GM18951 (cell line): ENCODE measurements around the gene TMEM150B.

ENCODE experiments used
- POLR2A ChIP-seq: IDR thresholded peaks from 4 replicates; pipeline ENCODE4 v1.6.1; 2011; ENCODE audit warnings: mild to moderate bottlenecking; ENCODE audit not compliant: insufficient read length, insufficient read depth; ENCODE audit errors: extremely low read depth
- in situ Hi-C: fragments of 300-500 bp; cut with MboI; formaldehyde crosslinking; loops from one replicate; pipeline ENCODE4 v1.12.0; 2022; ENCODE audit warnings: low sequenced_read_pairs, mixed read lengths, inconsistent platforms; ENCODE audit not compliant: unreplicated experiment

Gene TMEM150B

DNA sequence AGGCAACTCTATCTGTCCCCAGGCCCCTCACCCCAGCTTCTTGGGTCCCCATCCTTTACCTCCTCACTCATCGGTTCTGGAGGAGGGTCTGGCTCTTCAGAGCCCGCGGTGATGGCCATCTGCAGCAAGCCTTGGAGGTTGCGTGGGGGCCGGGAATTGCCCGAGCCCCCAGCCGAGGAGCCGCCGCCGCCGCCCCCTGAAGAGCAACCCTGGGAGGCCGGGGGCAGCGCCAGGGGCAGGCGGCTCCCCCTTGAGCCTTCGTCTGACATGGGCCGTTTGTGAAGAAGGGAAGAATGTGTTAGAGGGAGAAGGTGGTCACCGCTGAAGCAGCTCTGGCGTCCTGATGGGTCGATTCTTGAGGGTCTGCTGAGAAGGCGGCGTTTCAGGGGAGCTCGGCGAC, 45.8 kb downstream of the TMEM150B start:
- no peak for TF ChIP-seq POLR2A
- in situ Hi-C loops, result no loop called here

DNA sequence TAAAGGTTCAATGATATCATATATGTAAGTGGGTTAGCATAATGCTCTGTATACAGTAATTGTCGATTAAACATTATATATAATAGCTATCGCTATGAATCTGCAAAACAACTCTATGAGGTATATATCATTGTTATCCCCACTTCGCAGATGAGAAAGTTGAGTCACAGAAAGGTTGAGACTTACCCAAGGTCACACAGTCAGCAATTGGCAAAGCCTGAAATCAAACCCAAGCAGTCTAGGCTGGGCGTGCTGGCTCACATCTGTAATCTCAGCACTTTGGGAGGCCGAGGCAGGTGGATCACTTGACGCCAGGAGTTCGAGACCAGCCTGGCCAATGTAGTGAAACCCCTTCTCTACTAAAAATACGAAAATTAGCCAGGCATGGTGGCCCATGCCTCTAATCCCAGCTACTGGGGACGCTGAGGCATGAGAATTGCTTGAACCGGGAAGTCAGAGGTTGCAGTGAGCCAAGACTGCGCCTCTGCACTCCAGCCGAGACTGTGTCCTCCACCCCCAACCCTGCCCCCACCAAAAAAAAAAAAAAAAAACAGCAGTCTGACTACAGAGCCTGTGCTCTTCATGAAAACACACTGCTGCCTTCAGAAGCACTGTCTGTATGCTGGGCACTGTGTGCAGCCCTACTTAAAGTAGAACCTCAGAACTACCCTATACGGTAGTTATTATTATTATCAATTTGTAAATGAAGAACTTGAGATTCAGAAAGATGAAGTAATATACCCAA, 46.6 kb downstream of the TMEM150B start:
- in situ Hi-C loops, result no loop called here
- TF ChIP-seq POLR2A, result no peak

- in situ Hi-C loops, result no loop called here
- TF ChIP-seq POLR2A, result no peak
Observed at GRCh38 chr19:55277494-55277893, 47.6 kb downstream of the TMEM150B start.

GRCh38 chr19:55276720-55277430, 48.3 kb downstream of the TMEM150B start:
- in situ Hi-C loops, result no loop called here
- peak; percentile 31 for TF ChIP-seq POLR2A

GRCh38 chr19:55275851-55276719, 49.1 kb downstream of the TMEM150B start:
- TF ChIP-seq POLR2A, result no peak

DNA sequence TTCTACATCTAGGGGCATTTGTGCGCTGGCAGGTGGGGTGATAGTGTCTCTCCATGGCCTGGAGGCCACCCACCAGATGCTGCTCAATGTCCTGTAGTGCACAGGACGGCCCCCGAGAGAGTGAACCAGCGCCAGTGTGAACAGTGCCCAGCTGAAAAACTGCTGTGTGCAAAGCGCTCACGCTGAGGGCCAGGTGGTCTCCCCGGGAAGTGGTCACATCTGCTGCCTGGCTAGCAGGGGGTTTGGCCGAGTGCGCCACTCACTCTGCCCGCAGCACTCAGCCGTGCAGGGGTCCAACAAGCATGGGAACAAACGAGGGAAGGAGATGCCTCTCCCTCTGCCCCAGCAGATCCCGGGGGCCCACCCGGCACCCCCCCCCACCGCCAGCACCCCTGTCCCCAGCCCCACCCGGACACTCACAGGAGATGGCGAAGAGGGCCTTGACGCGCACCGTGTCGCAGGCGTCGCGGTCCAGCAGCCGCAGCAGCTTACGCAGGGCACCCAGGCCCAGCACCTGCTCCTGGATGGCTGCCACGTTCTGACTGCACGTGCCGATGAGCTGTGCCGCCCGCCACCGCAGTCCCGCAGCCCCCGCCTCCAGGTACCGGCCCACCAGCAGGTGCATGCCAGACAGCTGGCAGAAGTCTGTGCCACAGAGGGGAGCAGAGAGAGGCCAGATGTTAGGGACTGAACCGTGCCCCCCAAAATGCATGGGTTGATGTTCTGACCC, 51.0 kb downstream of the TMEM150B start:
- TF ChIP-seq POLR2A, result no peak
- in situ Hi-C loops, result no loop called here

More at GRCh38 chr19:55275851-55276719, 49.1 kb downstream of the TMEM150B start:
- in situ Hi-C loops, result no loop called here

DNA sequence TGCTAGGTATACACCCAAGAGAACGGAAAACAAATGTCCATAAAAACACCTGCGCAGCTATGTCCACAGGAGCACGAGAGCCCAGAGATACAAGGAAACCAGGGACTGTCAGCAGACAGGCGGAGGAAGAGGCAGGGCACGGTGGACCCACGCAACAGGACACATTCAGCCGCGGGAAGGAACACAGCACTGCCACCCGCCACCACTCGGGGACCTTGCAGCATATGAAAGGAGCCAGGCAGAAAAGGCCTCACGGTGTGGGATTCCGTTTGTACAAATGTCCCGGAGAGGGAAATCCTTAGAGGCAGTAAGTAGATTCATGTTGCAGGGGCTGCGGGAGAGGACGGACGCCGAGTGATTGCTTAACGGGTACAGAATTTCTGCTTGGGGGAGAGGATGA, 53.0 kb downstream of the TMEM150B start:
- in situ Hi-C loops, result no loop called here
- TF ChIP-seq POLR2A, result no peak

DNA sequence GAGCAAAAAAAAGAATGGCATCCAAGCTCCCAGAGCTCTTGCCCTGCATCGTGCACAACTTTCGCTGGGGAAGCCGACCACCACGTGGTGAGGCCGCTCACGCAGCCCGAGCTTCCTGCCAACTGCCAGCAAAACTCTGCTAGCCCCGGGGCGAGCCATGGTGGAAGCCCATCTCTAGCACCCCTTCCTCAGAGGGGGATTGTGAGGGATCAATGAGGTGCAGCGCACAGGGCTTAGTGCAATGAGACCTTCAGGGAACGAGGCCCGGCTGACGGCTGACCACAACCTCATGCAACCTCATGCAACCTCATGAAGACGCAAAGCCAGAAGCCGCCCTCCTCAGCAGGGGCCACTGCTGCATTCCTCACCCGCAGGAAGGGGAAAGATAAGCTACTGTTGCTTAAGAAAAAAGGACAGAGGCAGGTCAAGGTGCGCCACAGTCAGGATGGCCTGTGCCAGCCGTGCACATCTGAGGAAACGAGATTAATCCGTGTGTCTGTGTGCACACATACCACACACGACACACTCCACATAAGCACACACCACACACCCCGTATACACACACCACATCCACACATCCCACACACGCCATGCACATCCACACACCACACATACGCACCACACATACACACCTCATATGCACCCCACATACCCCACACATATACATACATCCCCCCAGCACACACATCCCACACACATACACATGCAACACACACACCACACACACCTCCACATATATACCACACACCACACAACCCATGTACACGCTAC, 54.8 kb downstream of the TMEM150B start:
- in situ Hi-C loops, result no loop called here
- TF ChIP-seq POLR2A, result no peak

DNA sequence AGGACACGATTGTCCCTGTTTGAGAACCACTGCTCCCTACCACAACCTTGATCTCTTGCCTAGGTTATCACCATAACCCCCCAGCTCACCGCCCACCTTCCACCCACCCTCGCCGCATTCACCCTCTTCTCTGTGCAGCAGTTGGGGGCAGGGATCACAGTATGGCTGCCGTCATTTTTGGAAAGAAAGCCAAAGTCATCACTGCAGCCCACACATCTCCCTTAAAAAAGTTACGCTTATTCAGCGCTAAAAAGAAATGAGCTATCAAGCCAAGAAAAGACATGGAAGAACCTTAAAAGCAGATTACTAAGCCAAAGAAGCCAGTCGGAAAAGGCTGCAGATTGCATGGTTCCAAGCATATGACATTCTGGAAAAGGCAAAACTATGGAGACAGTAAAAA, 55.8 kb downstream of the TMEM150B start:
- in situ Hi-C loops, result no loop called here
- no peak for TF ChIP-seq POLR2A

- TF ChIP-seq POLR2A, result no peak
- in situ Hi-C loops, result no loop called here
Observed at GRCh38 chr19:55266840-55267239, 58.3 kb downstream of the TMEM150B start.

DNA sequence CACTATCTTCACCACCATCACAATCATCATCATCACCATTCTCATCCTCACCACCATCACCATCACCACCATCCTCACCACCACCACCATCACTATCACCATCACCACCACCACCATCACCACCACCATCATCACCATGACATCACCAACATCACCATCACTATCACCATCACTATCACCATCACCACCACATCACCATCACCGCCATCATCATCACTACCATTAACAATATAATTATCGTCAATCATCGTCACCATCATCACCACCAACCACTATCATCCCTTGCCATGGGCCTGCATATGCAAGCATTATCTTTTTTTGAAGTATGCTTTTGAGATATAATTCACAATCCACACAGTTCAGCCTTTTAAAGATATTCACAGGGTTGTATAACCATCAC, 58.7 kb downstream of the TMEM150B start:
- in situ Hi-C loops, result no loop called here
- no peak for TF ChIP-seq POLR2A
